Endothelial cell of umbilical vein (primary cell): ENCODE measurements around the gene RCVRN. TPM values are rescaled to one million over a fixed set of nuclear protein-coding genes. Genes with fewer than 3 reads are reported as not detected.

ENCODE experiments used
- BruUV-seq: library from RNA; stranded (reverse); fragments of 400-500 nt; replicated peaks from 2 replicates; lab custom pipeline; 2021; lab: Mats Ljungman, UMichigan
- CTCF ChIA-PET: fragments of 300-600, 350-600 bp; sonication (Branson Sonifier 250); formaldehyde crosslinking; loops from one replicate; lab custom pipeline; 2021; ENCODE audit warnings: antibody characterized with exemption, inconsistent platforms; lab: Charles Lee
- POLR2A ChIA-PET: fragments of 300-600, 350-600 bp; sonication (Branson Sonifier 250); formaldehyde crosslinking; loops from one replicate; lab custom pipeline; 2021; ENCODE audit warnings: antibody characterized with exemption, inconsistent platforms; lab: Charles Lee
- DNase-seq: peaks from one replicate; pipeline ENCODE4 v3.0.0-alpha.2; 2011; ENCODE audit warnings: low read depth, low spot score
- FAIRE-seq: peaks from 2 replicates; lab custom pipeline; 2011; peaks lifted over from hg19 to GRCh38; lab: Jason Lieb, UNC
- H2AFZ ChIP-seq: 2 replicates; pipeline ENCODE4 v1.6.0; 2012; ENCODE audit warnings: low read depth, low read length, control low read depth, inconsistent platforms
- H3K27ac ChIP-seq: 2 replicates; pipeline ENCODE4 v1.5.1; 2011; ENCODE audit warnings: low read depth, mild to moderate bottlenecking, control low read depth, low read length, moderate library complexity; ENCODE audit not compliant: insufficient read depth
- H3K27me3 ChIP-seq, 2 experiments: 2 replicates each; pipeline versions ENCODE4 v1.6.0 to v1.6.1; 2011; ENCODE audit warnings: low read length in 2 of 2, mixed read lengths in 1 of 2; ENCODE audit not compliant: control insufficient read depth in 2 of 2, insufficient read depth in 2 of 2
- H3K36me3 ChIP-seq, 2 experiments: 2 replicates in 1 of 2; 3 replicates in 1 of 2; pipeline ENCODE4 v1.5.1; 2011; ENCODE audit warnings: low read length in 2 of 2, mild to moderate bottlenecking in 1 of 2, moderate library complexity in 1 of 2; ENCODE audit not compliant: control insufficient read depth in 2 of 2, insufficient read depth in 2 of 2; ENCODE audit errors: extremely low read depth in 1 of 2
- H3K4me1 ChIP-seq: 3 replicates; pipeline ENCODE4 v1.5.1; 2011; ENCODE audit warnings: mild to moderate bottlenecking, low read length; ENCODE audit not compliant: control insufficient read depth, insufficient read depth; ENCODE audit errors: extremely low read depth
- H3K4me2 ChIP-seq: 2 replicates; pipeline ENCODE4 v1.6.1; 2011; ENCODE audit warnings: low read length, control low read depth, mixed read lengths; ENCODE audit not compliant: insufficient read depth
- H3K4me3 ChIP-seq, 3 experiments: fragments of 200-600 bp in 1 of 3; sonication (generic), shearing (Covaris generic) in 1 of 3; replicated peaks in 1 of 3; 2 replicates each; pipeline ENCODE4 v1.5.1; 2011 to 2016; ENCODE audit warnings: control low read depth in 3 of 3, low read length in 3 of 3, mild to moderate bottlenecking in 2 of 3, inconsistent platforms in 1 of 3, low read depth in 1 of 3, moderate library complexity in 1 of 3; ENCODE audit not compliant: insufficient read depth in 1 of 3
- H3K79me2 ChIP-seq: 2 replicates; pipeline ENCODE4 v1.6.0; 2012; ENCODE audit warnings: low read length, inconsistent platforms; ENCODE audit not compliant: control insufficient read depth, insufficient read depth
- H3K9ac ChIP-seq: replicated peaks from 2 replicates; pipeline ENCODE3; 2011; ENCODE audit warnings: low read length, control low read depth; ENCODE audit not compliant: insufficient read depth; ENCODE audit errors: extremely low read depth
- H3K9me1 ChIP-seq: replicated peaks from 3 replicates; pipeline ENCODE4 v1.6.0; 2011; ENCODE audit warnings: mild to moderate bottlenecking, low read length; ENCODE audit not compliant: control insufficient read depth, insufficient read depth; ENCODE audit errors: extremely low read depth
- H3K9me3 ChIP-seq: replicated peaks from 2 replicates; pipeline ENCODE4 v1.5.1; 2012; ENCODE audit warnings: low read length, inconsistent platforms; ENCODE audit not compliant: control insufficient read depth, insufficient read depth
- H4K20me1 ChIP-seq: replicated peaks from 2 replicates; pipeline ENCODE3; 2011; ENCODE audit warnings: mild to moderate bottlenecking, low read length; ENCODE audit not compliant: control insufficient read depth, insufficient read depth; ENCODE audit errors: extremely low read depth
- CTCF ChIP-seq, 2 donors: IDR thresholded peaks; 1 replicate in 1 of 2; 2 replicates in 1 of 2; pipeline ENCODE4 v1.5.1; 2011; ENCODE audit warnings: low read length in 2 of 2, mild to moderate bottlenecking in 2 of 2, moderate library complexity in 2 of 2, control low read depth in 1 of 2, inconsistent platforms in 1 of 2, low read depth in 1 of 2; ENCODE audit not compliant: insufficient read depth in 1 of 2; ENCODE audit errors: extremely low read depth in 1 of 2
- EZH2 ChIP-seq: IDR thresholded peaks from 2 replicates; pipeline ENCODE4 v1.6.1; 2012; ENCODE audit warnings: borderline replicate concordance, low read depth, mild to moderate bottlenecking, moderate library complexity, low read length, inconsistent platforms; ENCODE audit not compliant: severe bottlenecking
- FOS ChIP-seq: IDR thresholded peaks from 2 replicates; pipeline ENCODE4 v1.6.1; 2011; ENCODE audit warnings: mild to moderate bottlenecking, low read length, moderate library complexity, borderline replicate concordance; ENCODE audit not compliant: insufficient read depth
- GATA2 ChIP-seq: IDR thresholded peaks from 2 replicates; pipeline ENCODE4 v1.7.0; 2011; ENCODE audit warnings: low read depth, mild to moderate bottlenecking, moderate library complexity, mixed read lengths, low read length; ENCODE audit not compliant: insufficient read length, insufficient read depth
- JUN ChIP-seq: IDR thresholded peaks from 2 replicates; pipeline ENCODE4 v1.6.1; 2011; ENCODE audit warnings: borderline replicate concordance, low read depth; ENCODE audit not compliant: insufficient read length, insufficient read depth
- MAX ChIP-seq: IDR thresholded peaks from 2 replicates; pipeline ENCODE4 v1.6.1; 2011; ENCODE audit not compliant: insufficient read depth, insufficient read length
- MYC ChIP-seq: IDR thresholded peaks from one replicate; pipeline ENCODE4 v1.6.1; 2011; ENCODE audit warnings: mild to moderate bottlenecking, low read depth, low read length
- POLR2A ChIP-seq: IDR thresholded peaks from 2 replicates; pipeline ENCODE4 v1.6.1; 2012; ENCODE audit warnings: low read depth, mild to moderate bottlenecking, control low read depth, low read length
- POLR2AphosphoS5 ChIP-seq: IDR thresholded peaks from 2 replicates; pipeline ENCODE4 v1.6.1; 2012; ENCODE audit warnings: low read depth, mild to moderate bottlenecking, control low read depth, low read length, moderate library complexity; ENCODE audit not compliant: insufficient read depth
- dilution Hi-C: fragments of 300-500 bp; cut with MboI; formaldehyde crosslinking; loops from one replicate; pipeline ENCODE4 v1.15.0; 2019; ENCODE audit warnings: low sequenced_read_pairs; ENCODE audit not compliant: extremely low pct_ligation_motif_present
- intact Hi-C: fragments of 100-400 bp; cut with micrococcal nuclease; formaldehyde crosslinking; loops from one replicate; pipeline ENCODE4 v1.10.0; 2022
- polyA plus RNA-seq, 4 experiments: library from polyadenylated mRNA; depleted of rRNA in 3 of 4; stranded (reverse) in 3 of 4; unstranded in 1 of 4; fragments of >200 nt; gene quantifications; 2 replicates each; pipeline versions ENCODE4 v1.2.1 to v1.2.3, GENCODE V29; 2011 to 2012; ENCODE audit warnings: missing spikeins in 1 of 4
- total RNA-seq: library from RNA; stranded (reverse); gene quantifications from 2 replicates; pipeline ENCODE4 v1.2.3, GENCODE V29; 2021

The RCVRN gene
- total and polyA plus RNA-seq, 2 donors (not counting 3 experiments of a cell fraction or from before 2014, with no cell fraction given): not detected

GRCh38 chr17:9925457-9925856 is 20.4 kb upstream of the RCVRN start:
- Histone ChIP-seq H4K20me1 (no peaks in the 10 kb centered on the region), H2AFZ (no peak overlapping the region), H3K4me1 (no peaks in the 10 kb centered on the region), H3K27me3 (no peaks in the 10 kb centered on the region), H3K9me1 (no peaks in the 10 kb centered on the region), H3K36me3 (no peaks in the 10 kb centered on the region), H3K27ac (no peak overlapping the region), H3K9me3 (no peaks in the 10 kb centered on the region), H3K79me2 (no peaks in the 10 kb centered on the region), H3K9ac (no peak overlapping the region), H3K4me2 (no peak overlapping the region), H3K4me3 (no peak overlapping the region)
- POLR2A ChIA-PET: no interaction called here
- CTCF ChIA-PET: interaction anchor here (1.2 to 2.3 kb wide), 2 partner anchors 685 to 691 kb away, joined by 3 to 108 read pairs; no protein-coding TSS in a partner anchor
- TF ChIP-seq POLR2AphosphoS5 (no peak), CTCF (IDR thresholded peaks at IDR 0.05; ENCODE audit: extremely low read depth in 1 of 2, insufficient read depth in 1 of 2, low read depth in 1 of 2, low read length in 2 of 2) (no peak), JUN (no peak), EZH2 (no peak), FOS (no peak), POLR2A (no peak), GATA2 (no peak), MAX (no peak), MYC (no peak)
- DNase-seq (no peak), FAIRE-seq (no peak)
- dilution Hi-C loops (no loop called here), intact Hi-C loops (loop anchor here (10.0 kb wide), 1 partner anchor 399 kb away; no protein-coding TSS in a partner anchor)
- no TSS peak for BruUV-seq
